ENCODE results near the gene PCDH10. TPM values are rescaled to one million over a fixed set of nuclear protein-coding genes. Genes with fewer than 3 reads are reported as not detected.
A peak's percentile ranks its signal among the peaks of the same experiment; 100 is the strongest.

Gene PCDH10
- total RNA-seq, 1 donor from 2014 or later: 14.6 TPM

- no peaks in the 10 kb centered on the region for H3K4me1 Mint-ChIP-seq (ENCODE audit: unreplicated experiment)
- H3K9me3 Mint-ChIP-seq (ENCODE audit: unreplicated experiment): no peaks in the 10 kb centered on the region
- TF ChIP-seq CTCF (IDR thresholded peaks at IDR 0.05): peak; percentile 30
- H3K27ac Mint-ChIP-seq (ENCODE audit: unreplicated experiment): no peak overlapping the region
- no peaks in the 10 kb centered on the region for H3K27me3 Mint-ChIP-seq (ENCODE audit: unreplicated experiment)
- no peaks in the 10 kb centered on the region for H3K36me3 Mint-ChIP-seq (ENCODE audit: unreplicated experiment)
- H3K4me3 Mint-ChIP-seq (ENCODE audit: unreplicated experiment): no peak overlapping the region
- DNase-seq (ENCODE audit: extremely low spot score, unreplicated experiment): no peak
Measured at GRCh38 chr4:133137571-133137970, 11.5 kb upstream of the PCDH10 start.

GRCh38 chr4:133143775-133144430 is 5.2 kb upstream of the PCDH10 start:
- peaks cover 16% of the 10 kb centered on the region for H3K4me1 Mint-ChIP-seq (ENCODE audit: unreplicated experiment)
- no peak for TF ChIP-seq CTCF (IDR thresholded peaks at IDR 0.05)
- no peak overlapping the region for H3K27ac Mint-ChIP-seq (ENCODE audit: unreplicated experiment)
- H3K36me3 Mint-ChIP-seq (ENCODE audit: unreplicated experiment): no peaks in the 10 kb centered on the region
- H3K9me3 Mint-ChIP-seq (ENCODE audit: unreplicated experiment): no peaks in the 10 kb centered on the region
- H3K4me3 Mint-ChIP-seq (ENCODE audit: unreplicated experiment): no peak overlapping the region
- H3K27me3 Mint-ChIP-seq (ENCODE audit: unreplicated experiment): peaks cover 8% of the 10 kb centered on the region
- no peak for DNase-seq (ENCODE audit: extremely low spot score, unreplicated experiment)

- Mint-ChIP-seq H3K27me3 (ENCODE audit: unreplicated experiment) (peaks cover 8% of the 10 kb centered on the region), H3K36me3 (ENCODE audit: unreplicated experiment) (no peaks in the 10 kb centered on the region), H3K27ac (ENCODE audit: unreplicated experiment) (no peak overlapping the region), H3K9me3 (ENCODE audit: unreplicated experiment) (no peaks in the 10 kb centered on the region), H3K4me3 (ENCODE audit: unreplicated experiment) (no peak overlapping the region), H3K4me1 (ENCODE audit: unreplicated experiment) (peaks cover 23% of the 10 kb centered on the region)
- TF ChIP-seq CTCF (IDR thresholded peaks at IDR 0.05): no peak
- DNase-seq (ENCODE audit: extremely low spot score, unreplicated experiment): no peak
Measured at GRCh38 chr4:133145241-133145640, 3.9 kb upstream of the PCDH10 start.

GRCh38 chr4:133145758-133146573 is 3.1 kb upstream of the PCDH10 start:
- Mint-ChIP-seq H3K36me3 (ENCODE audit: unreplicated experiment) (no peaks in the 10 kb centered on the region), H3K9me3 (ENCODE audit: unreplicated experiment) (no peaks in the 10 kb centered on the region), H3K27me3 (ENCODE audit: unreplicated experiment) (peaks cover 8% of the 10 kb centered on the region), H3K4me3 (ENCODE audit: unreplicated experiment) (peak overlapping the region; percentile 90), H3K27ac (ENCODE audit: unreplicated experiment) (no peak overlapping the region), H3K4me1 (ENCODE audit: unreplicated experiment) (peaks cover 30% of the 10 kb centered on the region)
- TF ChIP-seq CTCF (IDR thresholded peaks at IDR 0.05): no peak
- no peak for DNase-seq (ENCODE audit: extremely low spot score, unreplicated experiment)

- DNase-seq (ENCODE audit: extremely low spot score, unreplicated experiment): peak; percentile 84
- Mint-ChIP-seq H3K27ac (ENCODE audit: unreplicated experiment) (no peak overlapping the region), H3K36me3 (ENCODE audit: unreplicated experiment) (no peaks in the 10 kb centered on the region), H3K9me3 (ENCODE audit: unreplicated experiment) (no peaks in the 10 kb centered on the region), H3K4me3 (ENCODE audit: unreplicated experiment) (peak overlapping the region; percentile 90), H3K4me1 (ENCODE audit: unreplicated experiment) (peaks cover 37% of the 10 kb centered on the region), H3K27me3 (ENCODE audit: unreplicated experiment) (peaks cover 8% of the 10 kb centered on the region)
- TF ChIP-seq CTCF (IDR thresholded peaks at IDR 0.05): peak; percentile 92
Measured at GRCh38 chr4:133146574-133147241, 2.4 kb upstream of the PCDH10 start.
